Tibial nerve (tissue), 3 donors: ENCODE data around the gene PTPA.

Source experiments
- POLR2A ChIP-seq, 2 donors: fragments of 450-650 bp; IDR thresholded peaks; one replicate each; pipeline ENCODE4 v1.6.1; 2017; ENCODE audit warnings: antibody characterized with exemption in 2 of 2, mild to moderate bottlenecking in 2 of 2, moderate library complexity in 2 of 2
- TF ChIP-seq, protein P1 (sequence below), 5 experiments: fragments of 200-600 bp in 3 of 5; fragments of 450-650 bp in 2 of 5; sonication (generic) in 3 of 5; IDR thresholded peaks; one replicate each; pipeline ENCODE4 v1.5.1; 2016 to 2019; ENCODE audit warnings: antibody characterized with exemption in 5 of 5, mild to moderate bottlenecking in 3 of 5, moderate library complexity in 2 of 5

DNA sequence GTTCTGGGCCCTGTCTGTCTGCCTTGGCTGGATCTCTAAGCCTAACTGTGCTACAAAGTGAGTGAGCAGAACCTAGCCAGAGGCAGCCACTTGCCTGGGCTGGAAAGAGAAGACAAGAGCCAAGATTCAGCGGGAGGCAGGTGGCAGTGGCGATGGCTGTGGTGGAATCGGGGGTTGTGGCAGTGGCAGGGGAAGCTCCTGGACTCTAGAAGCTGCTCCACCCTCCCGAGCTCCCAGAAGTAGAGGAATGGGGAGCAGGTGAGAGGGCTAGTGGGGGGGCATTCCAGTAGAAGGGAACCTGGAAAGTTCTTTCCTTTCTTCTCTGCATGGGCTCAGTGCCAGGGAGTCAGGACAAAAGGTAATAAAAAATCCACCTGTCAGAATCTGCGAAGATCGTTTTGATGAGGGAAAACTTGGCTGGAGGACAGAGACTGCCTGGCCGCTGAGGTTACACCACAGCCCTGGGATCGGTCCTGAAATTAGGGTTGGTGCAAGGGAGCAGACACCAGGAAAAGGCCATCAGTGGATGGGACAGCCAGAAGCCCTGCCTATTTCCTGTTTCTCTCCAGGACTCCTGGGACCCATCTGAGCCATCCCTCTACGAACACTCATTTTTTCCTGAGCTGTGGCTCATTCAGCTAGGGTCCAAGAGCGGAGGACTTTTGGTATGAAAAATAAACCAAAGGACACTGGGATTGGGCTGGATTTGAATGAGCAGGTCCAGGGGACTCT is 2.2 kb upstream of the PTPA start:
- no peak for TF ChIP-seq POLR2A (IDR thresholded peaks at IDR 0.05)
- TF ChIP-seq, protein P1, sequence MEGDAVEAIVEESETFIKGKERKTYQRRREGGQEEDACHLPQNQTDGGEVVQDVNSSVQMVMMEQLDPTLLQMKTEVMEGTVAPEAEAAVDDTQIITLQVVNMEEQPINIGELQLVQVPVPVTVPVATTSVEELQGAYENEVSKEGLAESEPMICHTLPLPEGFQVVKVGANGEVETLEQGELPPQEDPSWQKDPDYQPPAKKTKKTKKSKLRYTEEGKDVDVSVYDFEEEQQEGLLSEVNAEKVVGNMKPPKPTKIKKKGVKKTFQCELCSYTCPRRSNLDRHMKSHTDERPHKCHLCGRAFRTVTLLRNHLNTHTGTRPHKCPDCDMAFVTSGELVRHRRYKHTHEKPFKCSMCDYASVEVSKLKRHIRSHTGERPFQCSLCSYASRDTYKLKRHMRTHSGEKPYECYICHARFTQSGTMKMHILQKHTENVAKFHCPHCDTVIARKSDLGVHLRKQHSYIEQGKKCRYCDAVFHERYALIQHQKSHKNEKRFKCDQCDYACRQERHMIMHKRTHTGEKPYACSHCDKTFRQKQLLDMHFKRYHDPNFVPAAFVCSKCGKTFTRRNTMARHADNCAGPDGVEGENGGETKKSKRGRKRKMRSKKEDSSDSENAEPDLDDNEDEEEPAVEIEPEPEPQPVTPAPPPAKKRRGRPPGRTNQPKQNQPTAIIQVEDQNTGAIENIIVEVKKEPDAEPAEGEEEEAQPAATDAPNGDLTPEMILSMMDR (IDR thresholded peaks at IDR 0.05): no peak
